Measurements from ENCODE around the gene C9orf153.
A peak's percentile ranks its signal among the peaks of the same experiment; 100 is the strongest.
"Not testable (repeated sequence)": the region's sequence is repeated elsewhere in the genome, so short reads cannot be mapped to it uniquely, and the experiment has no call there.

Gene C9orf153

DNA sequence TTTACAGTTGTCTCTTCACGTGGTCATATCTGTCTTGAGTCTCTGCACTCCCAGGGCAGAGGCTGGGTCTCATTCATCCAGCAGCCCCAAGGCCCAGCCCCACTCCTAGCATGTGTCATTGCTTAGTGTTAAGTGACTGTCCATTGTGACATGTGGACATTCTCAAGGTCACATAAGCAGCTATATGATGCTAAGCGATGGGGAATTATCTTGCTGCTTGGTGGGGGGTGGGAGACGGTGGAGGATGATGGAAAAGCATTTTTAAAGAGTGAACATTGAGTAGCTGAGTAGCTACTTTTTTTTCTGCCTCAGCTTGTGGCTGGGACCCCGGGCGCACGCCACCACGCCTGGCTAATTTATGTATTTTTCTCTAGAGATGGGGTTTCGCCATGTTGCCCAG lies at the start of gene C9orf153:
Gene C9orf153 (minus strand): TSS at position 101 of the 400 bp plus-strand sequence. CDS start 30,054 bp downstream, outside the sequence.
- no peak for DNase-seq (ENCODE audit: low read depth)

DNA sequence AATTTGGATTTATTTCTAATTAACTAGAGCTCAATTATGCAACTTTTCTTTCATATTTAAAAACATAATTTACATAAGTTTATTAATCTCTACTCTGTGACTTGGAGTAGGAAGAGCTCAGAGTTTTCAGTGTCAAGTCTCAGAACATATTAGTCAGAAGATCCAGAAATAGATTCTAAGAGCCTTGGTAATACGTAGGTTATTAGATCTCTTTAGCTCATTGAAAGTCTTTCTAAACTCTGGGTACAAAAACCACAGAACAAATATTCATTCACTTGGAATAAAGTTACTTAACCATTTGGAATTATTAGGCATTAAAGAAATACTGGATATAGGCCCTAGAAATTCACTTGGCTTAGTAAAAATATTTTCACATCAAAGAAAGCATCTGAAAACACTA lies 49.2 kb upstream of the C9orf153 start:
- DNase-seq (ENCODE audit: low read depth) = no peak

DNA sequence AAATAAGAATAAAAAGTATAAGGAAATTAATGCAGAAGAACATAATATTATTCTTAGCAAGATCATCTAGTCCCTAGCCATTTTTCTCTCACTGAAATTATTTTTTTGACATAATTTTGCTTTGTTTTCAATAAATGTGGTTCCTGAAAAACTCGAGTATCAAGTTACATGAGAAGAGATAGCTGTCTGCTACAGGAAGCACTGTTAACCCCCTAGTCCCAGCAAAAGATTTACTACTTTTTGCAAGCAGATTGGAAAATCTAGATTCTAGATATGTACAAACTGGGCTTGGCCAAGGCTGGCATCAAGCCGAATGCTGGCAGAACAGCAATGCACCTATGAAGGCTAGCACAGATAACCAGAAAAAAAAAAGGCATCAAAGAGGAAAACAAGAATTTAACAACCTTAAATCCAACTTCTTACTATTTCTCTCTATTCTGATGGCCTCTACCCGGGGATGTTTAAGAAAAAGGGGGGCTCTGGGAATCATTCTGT lies 44.8 kb upstream of the C9orf153 start:
- no peak for DNase-seq (ENCODE audit: low read depth)

DNA sequence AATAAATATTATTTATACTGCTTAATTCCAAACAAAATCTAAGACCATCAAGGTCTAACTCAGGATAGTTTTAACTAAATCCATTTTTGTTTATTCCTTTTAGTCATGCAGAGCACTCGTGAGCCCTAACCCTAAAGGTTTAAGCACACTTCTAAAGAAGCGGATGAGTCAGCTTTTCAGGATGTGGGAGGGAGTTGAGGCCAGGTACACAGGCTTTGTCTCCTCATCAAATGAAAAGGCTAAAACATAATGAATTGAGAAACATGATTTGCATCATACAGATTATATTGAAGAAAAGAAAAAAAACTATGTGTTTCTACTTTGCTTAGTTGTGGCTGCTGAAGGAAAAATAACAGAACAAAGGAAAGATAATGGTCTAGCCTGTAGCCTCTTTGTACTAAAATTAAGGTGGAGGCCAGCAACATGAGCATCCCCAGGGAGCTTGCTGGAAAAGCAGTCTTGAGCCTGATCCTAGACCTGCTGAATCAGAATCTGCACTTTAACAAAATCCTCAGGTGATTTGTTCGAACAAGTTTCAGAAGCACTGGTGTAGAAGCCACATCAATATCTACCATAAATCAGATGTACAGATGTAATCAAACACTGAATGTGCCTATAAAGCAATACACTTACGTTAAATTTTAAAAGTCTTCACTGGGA lies 44.0 kb upstream of the C9orf153 start:
- no peak for DNase-seq (ENCODE audit: low read depth)

DNA sequence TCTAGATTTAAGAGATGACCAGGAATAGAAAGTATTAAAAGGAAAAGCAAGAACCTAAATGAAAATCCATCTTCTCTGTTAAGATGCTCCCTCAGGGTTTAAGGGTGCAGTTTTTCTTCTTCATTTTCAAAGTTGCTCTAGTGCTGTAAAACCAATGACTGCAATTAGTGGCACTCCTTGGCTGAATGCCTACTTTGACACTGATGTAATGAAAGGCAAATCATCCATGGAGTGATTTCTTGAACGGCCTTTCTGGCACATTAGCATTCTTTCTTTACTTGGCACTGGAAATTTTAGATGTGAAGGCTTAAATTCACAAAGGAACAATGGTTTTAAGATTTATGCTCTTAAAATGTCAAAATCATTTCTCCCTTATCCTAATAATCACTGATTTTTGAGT lies 42.2 kb upstream of the C9orf153 start:
- DNase-seq (ENCODE audit: low read depth) = no peak

DNA sequence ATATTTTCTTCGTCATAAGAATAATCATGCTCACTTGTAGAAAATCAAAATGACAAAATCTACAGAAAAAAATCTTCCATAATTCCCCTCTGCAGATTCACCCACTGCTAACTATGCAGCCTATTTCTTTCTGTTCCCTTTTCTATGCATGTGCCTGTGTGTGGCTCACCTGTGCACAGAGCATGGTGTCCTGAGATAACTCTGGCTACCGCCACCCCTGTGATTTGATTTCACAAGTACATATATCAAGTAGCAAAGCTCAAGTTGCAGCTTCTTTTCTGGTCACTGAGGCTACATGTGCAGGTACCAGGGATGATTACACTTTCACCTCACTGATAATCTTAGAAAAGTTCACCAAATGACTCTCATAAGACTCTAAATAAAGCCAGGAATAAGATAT lies 41.2 kb upstream of the C9orf153 start:
- no peak for DNase-seq (ENCODE audit: low read depth)

DNA sequence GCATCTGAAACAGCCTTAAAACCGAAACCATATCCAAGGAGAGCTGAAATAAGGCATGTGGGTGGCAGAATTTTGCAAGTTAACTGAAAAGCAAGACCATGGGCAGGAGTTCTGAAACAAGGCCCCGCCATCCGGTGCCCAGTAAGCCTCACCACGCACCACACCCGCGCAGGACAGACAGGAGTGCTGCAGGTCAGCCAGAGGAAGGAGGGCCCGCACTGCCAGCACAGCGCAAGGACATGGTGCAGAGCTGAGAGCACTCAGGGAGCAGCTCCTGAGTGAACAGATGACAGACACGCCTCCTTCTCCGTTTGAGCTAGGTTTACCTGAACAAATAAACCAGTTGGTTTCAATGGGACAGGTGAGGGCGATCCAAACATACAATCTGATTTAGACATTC lies 39.4 kb upstream of the C9orf153 start:
- DNase-seq (ENCODE audit: low read depth) = no peak

DNA sequence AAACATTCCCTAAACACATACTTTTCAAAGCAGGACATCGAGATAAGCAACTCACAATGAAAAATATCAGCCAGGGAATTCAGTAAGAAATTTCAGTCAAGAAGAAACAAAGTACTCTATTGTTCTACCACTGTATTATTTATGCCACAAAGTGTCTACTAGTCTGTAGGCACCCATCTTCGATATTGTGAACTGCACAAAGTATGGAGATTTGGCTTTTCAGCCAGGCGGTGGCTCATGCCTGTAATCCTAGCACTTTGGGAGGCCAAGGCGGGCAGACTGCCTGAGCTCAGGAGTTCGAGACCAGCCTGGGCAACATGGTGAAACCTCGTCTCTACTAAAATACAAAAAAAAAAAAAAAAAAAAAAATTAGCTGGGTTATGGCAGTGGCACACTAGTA lies 30.9 kb upstream of the C9orf153 start:
- DNase-seq (ENCODE audit: low read depth) = not testable (repeated sequence)

DNA sequence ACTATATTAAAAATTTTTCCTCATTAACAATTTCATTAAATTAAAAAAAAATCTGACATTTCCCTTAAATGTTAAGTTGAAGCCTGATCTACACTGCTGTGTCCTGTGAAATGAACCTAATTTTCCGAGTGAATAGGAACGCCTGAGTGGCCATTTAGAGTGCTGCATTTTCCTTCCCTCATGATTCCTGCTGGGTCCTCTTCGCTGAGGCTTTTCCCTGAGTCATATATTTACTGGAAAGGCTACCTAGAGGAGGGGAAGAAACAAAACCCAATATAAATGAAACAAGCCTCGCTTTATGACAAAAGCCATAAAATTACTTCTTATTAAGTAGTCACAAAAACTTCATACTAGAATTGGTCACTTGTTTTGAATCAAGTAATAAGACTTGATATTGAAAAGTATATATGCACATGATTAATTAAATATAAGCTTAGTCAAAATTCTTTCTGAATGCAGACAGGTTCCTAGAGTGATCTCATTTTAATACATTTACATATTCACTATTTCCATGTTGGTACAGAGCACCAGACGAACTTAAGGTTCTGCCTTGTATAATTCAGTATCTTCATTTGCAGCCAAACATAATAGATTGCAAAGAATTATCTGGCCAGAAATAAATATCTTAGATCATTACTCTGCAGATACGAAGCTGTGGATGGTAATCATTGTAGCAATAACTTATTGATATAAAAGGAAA lies 29.2 kb upstream of the C9orf153 start:
- DNase-seq (ENCODE audit: low read depth) = no peak

DNA sequence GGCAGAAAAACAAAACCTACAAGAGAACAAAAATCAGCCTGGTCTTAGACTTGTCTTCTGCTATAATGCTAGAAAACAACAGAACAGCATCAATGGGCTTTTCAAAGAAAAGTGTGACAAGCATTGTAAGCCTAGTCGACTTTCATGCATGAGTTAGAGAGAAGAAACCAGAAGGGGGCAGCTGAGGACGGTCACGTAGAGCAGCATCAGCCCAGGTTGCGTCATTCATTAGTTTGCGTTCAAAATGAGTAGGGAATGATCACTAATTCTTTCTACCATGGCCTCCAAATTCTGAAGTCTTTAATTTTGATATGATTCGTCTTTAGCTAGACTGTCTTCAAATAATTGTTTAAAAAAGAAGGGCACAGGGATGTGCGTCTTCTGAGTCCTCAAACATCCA lies 27.6 kb upstream of the C9orf153 start:
- no peak for DNase-seq (ENCODE audit: low read depth)

DNA sequence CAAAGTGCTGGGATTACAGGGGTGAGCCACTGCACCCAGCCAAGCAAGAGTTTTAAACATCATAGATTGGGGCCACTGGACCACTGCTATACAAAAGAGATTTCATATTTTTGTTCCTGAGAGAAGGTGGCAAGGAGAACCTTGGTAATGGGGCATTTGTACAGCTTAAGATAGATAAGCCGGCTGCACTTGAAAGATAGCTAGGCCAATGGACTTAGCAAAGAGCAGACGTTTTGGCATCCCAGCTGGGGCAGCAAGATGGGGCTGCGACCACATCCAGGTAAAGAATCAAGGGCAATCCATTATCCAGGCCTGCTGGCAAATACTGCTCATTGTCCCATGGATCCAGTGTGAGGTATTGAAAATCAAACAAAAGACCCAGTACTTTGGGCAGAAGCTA lies 26.8 kb upstream of the C9orf153 start:
- no peak for DNase-seq (ENCODE audit: low read depth)

DNA sequence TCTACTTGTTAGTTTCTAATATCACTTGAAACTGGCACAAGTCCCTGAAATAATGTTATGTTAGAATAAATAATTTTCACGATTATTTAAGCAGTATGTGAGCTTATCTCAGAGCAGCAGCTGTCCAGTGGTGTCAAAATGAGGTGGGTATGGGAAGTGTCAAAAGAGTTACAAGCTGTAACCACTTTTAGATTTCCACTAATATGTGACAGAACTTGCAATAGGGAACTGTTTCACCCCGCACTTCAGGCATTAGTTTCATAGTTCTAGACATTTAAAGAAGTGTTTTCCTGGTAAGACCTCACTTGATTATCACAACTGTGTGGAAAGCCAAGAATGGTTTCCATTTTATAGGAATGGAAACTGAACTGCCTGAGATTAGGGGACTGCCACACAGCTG lies 25.8 kb upstream of the C9orf153 start:
- DNase-seq (ENCODE audit: low read depth) = no peak

DNA sequence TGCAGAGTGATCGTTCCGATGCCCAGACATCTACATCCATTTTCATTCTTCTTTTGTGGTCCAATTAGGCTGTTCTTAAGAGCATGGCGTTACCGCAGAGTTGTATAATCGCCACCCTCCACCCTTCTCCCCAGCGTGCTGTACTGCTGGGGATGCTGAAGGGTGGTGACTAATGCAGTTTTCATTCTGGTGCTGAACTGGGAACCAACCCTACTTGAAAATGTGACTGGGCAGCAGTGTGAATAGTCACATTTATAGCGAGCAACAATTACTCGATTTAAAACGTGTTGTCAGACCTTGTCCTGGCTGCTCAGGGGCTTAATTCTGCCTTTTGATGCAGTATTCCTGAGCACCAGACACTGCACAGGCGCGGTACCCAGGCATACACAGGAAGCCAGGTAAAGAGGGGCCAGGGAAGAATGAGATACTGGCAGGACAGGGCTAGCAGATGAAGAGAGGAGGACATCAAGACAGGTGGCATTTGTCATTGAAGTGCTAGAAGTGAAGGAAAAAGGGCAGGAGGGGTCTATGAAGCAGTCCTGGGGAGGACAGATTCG lies 23.6 kb upstream of the C9orf153 start:
- DNase-seq (ENCODE audit: low read depth) = peak; percentile 82

DNA sequence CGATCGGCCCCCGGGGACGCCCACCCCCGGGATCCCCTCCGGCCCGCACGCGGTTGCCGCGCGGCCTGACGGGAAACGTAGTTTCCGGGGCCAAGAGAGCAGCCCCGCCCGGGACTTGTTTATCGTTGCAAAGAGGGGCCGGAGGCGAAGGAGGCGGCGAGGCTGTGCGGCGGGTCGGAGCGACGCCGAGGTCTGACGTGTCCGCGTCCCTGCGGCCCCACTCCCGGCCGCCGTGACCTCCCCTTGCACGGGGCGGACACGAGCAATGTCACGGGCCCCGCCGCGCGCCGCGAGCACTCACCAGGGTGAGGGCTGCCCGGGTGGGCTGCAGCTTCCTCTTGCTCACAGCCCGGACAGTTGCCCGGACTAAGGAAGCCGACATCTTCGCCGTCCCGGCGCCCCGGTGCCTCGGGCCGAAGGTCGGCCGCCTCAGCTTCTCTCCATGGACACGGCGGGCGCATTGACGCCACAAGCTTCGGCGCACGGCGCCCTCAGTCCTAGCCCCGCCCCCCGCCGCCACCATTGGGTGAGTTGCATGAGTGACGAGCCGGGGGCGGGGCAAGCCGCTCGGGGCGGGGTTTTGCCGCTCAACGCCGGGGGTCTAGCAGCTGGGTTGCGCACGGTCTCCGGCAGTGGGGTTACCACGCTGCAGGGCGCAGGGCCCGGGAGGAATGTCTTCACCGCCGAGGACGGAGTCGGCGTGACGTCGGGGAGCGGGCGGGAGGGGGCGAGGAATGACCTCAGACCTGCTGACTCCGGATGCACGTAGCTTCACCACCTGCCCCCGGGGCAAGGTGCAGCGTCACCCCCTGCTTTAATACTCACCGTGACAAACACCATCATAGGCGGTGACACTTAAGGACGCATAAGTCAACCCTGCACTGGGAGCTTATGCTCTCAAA lies 22.9 kb upstream of the C9orf153 start, which contains the start of gene ISCA1:
Gene ISCA1 (minus strand): TSS at position 462 of the 902 bp plus-strand sequence. CDS start 80 bp downstream, at position 382.
- peak; percentile 86 for DNase-seq (ENCODE audit: low read depth)

DNA sequence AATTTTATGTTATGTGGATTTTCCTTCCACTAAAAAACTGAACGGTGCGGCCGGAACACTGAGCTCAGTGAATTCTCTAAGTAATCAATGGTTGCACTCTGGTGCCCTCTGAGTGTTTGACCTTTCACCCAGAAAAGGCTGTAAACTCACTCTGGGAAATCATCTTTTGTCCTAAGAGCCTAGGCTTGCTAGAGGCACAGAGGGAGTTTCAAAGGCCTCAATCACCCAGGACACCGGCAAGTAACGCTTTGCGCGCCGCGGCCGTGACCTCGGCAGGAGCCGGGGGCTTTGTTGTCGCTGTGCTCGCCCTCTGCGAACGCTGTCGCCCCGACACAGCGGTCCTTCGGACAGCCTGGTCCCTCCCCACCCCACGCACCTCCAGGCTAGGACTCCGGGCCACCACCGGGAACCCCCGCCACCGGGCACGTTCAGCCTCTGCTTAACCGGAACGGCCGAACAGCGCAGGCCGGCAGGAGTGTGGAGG lies 22.2 kb upstream of the C9orf153 start:
- no peak for DNase-seq (ENCODE audit: low read depth)

DNA sequence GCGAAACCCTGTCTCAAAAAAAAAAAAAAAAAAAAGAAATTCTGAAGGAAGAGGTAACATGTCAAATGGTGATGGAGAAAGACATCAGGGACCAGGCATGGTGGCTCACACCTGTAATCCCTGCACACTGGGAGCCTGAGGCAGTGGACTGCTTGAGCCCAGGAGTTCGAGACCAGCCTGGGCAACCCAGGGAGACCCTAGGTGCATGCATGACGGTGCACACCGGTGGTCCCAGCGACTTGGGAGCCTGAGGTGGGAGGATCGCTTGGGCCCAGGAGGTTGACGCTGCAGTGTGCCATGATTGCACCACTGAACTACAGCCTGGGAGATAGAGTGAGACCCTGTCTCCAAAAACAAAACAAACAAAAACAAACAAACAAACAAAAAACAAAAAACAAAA lies 21.1 kb upstream of the C9orf153 start:
- DNase-seq (ENCODE audit: low read depth) = no peak

DNA sequence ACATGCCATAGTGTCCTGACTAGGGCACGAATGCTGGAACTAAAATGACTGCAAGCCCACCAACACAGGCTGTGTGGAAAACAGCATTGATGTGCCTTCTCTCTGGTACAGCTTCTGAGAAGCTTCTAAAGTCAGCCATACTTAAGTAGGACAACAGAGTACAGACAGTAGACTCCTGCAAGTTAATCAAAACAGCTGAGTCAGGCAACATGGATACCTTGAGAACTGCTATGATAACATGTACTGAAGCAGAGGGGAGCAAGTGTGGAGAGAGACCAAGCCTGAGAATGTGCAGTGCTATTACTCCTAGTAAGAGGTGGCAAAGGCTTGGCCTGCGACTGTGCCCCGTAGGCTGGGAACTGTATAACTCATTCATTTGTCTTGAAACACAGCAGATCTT lies 20.4 kb upstream of the C9orf153 start:
- DNase-seq (ENCODE audit: low read depth) = no peak

DNA sequence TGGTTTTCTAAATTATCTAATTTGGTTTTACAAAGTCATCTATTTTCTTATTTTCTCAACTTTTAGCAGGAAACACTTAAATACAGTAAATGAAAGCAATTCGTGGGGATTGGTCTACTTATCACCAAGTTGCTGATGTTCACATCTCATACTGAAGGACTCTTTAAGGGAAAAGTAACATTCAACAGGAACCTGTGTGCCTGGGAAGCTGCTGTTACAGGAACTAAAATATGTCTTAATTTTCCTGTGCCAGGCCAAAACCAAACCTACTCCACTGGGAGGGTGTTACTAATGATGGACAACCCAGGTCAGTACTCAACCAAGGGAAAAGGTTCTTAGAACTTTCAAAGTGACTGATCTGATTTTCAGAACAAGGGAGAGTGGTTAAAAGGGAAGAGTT lies 17.6 kb upstream of the C9orf153 start:
- no peak for DNase-seq (ENCODE audit: low read depth)

DNA sequence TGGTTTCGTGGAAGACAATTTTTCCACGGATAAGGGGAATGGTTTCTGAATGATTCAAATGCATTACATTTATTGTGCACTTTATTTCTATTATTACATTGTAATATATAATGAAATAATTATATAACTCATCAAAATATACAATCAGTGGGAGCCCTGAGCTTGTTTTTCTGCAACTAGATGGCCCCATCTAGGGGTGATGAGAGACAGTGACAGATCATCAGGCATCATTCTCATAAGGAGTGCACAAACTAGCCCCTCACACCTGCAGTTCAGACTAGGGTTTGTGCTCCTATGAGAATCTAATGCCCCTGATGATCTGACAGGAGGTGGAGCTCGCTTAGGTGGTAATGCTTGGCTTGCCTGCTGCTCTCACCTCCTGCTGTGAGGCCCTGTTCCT lies 16.5 kb upstream of the C9orf153 start:
- no peak for DNase-seq (ENCODE audit: low read depth)

DNA sequence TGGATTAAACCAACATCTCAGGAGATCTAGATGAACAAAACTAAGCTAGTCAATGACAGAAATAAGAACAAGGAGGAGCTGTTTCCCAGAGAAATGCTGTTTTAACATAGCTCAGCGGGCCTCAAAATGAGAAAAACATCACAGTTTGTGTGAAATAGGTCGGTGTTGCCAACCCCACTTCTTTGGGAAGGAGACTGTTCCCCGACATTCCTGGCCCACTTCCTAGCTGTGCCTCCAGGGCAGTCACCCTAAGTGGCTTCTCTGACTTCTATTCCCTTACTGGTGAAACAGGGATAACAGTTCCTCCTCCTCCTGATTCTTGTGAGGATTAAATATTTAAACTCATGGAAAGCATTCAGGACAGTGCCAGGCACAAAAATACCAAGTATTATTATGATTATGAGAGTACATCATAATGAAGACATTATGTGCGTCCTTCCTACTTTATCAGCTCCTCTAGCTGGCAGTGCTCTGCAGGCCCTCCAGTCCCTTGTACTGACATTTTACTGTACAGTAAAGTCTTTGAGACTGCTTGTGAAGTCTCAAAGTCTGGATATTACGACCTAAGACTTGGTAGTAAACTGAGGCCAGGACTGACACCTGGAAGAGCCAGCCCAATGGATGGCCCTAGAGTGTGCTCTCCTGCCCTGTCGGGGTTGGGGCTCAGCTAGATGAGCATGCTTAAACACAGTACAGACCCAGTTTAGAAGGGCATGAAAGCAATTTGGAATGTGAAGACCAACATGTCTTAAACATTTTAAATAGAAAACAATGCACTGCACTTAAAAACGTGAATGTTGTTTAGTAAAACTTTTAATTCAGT lies 15.6 kb upstream of the C9orf153 start:
- no peak for DNase-seq (ENCODE audit: low read depth)

DNA sequence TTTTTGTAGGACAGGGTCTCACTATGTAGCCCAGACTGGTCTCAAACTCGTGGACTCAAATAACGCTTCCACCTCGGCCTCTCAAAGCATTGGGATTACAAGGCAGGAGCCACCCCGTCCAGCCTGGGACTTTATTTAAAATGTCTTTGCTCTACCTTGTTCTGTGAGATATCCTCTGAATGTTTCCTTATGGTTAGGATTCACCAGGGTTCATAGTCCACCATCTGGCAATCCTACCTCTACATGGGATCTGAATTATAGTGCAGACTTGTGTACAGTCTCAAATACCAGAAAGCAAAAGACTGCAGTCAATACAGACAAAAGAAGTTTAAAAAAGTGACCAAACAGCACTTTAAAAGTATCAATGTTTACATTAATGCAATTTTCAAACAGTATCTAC lies 12.8 kb upstream of the C9orf153 start:
- DNase-seq (ENCODE audit: low read depth) = no peak
